GOT3 (cell line): ENCODE results near the gene PEX16.
A peak's percentile ranks its signal among the peaks of the same experiment; 100 is the strongest.

Experiments
- DNase-seq: peaks from one replicate; lab custom pipeline; 2025; ENCODE audit warnings: mixed read lengths; lab: John Stamatoyannopoulos, UW

The PEX16 gene

DNA sequence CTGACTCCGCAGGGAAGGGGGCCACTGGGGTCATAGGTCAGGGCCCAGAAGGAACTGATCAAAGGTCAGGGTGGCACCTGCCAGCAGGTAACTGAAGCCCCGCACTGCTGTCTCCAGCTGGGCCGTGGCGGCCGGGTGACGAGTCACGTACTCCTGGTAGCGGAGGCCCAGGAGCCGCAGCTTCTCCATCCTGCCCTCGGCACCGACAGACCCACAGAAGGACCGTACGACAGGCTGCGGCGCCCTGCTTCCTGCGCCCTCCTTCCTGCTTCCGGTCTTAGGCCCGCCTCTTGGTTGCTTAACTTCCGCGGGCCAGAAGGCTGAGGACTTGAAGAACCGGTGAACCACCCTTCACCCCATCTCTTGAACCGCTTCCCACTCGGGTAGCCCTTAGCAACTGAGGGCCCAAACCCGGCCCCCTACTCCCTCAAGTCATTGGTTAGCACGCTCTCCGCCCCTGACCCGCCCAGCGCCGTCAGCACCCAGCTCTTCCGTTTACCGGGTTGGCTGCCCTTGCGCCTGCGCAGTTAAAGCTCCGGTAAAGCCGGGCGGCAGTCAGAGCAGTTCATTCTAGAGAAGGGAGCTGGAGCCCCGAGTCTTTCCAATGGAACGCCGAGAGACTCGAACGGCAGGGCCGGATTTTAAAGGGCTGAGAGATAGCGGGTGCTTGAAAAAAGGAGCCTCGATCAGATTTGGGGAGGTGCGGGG, at the start of gene PEX16:
Gene PEX16, minus strand, starts transcription at position 255 of the 708 bp plus-strand sequence. Its CDS starts 66 bp downstream, at position 189.
- DNase-seq: peak; percentile 89

DNA sequence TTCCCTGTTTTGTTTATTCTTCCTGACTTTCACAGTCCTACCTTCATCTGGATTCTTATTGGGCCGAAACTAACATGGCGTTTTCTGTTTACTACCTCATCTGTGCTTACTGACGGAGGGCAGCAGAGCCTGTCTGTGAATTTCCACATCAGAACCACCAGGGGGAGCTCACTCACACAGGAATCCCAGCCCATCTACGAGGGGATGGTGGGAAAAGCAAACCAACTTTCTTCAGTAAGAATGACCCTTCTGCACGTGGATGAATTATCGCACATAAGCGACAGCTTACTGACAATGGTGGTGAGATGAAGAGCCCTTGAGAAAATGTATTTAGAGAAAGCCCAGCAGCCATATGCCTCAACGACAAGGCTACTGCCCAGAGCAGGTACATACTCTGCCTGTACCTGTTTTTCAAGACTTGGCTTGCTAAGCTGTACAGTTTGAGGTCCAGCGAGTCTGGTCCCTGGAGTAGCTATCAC, 47.3 kb upstream of the PEX16 start:
- no peak for DNase-seq

DNA sequence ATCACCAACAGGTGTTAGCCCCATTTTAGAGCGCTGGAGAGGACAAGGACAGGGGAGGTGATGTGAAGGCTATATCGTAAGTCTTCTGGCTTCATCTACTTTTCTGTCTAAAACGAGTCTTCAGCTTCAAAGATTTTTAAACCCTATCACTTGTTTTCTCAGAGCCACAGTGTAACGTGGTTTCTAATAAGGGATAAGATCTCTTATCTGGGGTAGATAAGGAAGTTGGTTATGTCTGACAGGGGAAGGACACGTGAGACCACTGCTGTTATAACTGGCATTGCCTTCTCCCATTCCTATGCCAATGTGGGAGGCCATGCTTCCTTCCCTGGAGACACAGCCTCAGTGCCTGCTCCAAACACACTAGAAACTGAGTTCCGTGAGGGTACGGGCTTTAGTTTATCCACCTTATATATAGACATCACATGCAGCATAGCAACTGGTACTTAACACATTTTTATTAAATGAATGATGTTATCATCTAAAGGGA, 44.1 kb upstream of the PEX16 start:
- no peak for DNase-seq

DNA sequence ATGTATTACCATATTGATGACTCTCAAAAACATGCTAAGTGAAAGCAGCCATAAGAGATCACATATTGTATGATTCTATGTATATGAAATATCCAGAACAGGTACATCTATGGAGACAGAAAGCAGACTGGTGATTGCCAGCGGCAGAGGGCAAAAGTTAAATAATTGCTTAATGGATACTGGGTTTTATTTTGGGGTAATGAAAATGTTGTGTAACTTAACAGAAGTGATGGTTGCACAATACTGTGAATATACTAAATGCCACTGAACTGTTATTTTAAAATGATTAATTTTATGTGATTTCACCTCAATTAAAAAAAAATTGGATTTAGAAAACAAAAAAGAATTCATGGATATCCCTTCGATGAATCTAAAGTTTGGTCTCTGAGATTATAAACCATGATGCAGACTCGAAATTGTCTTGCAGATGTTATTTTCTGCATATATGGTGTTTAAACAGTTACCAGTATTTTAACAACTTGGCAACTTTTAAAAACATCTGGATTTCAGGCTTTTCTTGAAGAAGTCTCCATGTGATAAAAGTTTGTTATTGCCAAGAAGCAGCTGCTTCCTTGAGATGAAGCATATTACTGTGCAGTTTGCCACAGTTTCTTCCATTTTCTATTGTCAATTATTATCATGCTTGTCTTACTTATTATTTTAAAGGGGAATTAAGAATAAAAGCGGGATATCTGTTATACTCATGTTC, 42.9 kb upstream of the PEX16 start:
- no peak for DNase-seq

DNA sequence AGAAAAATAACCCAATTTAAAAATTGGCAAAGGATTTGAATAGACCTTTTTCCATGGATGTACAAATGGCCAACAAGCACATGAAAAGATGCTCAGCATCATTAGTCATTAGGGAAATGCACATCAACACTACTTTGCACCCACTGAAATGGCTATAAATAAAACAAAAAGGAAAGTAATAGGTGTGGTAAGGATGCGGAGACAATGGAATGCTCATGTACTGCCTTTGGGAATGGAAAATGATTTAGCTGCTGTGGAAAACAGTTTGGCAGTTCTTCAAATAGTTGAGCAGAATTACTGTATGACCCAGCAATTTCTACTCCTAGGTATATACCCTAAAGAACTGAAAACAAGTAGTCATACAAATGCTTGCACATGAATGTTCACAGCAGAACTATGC, 42.2 kb upstream of the PEX16 start:
- DNase-seq: no peak

DNA sequence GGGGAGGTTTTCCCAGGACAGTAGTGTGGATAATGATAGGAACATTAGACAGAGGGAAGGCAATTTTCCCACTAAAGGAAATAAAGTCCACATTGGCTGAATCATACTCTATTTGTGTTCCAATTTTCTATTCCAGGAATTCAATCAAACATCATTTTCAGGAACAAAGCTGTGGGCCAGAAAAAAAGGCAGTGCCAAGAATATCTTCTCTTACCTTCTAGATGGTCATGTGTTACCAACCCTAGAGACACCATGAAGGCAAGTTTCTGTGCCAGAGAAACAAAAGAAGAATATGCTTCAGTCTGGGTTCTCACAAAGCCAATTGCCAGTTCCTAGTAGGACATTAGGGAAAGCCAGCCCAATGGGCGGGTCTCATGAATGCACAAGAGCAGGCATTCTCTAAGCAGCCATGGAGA, 32.3 kb upstream of the PEX16 start:
- DNase-seq: no peak

DNA sequence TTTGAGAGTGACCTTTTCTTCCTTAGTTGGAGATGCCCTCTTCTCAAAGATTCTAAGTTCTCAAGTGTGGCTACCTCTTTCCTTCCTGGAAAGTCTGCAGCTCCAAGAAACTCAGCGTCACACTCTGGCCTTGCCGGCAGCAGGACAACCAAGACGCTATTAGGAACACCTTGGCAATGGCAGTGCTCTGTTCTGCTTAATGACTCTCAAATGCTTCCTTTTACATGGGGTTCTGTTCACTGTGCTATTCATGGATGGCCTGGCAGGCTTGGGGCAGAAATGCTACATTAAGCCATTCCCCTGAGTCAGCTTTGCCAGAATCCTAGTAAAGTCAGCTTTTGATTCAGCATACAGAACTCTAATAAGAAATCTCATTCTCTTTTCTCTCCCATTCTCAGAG, 30.7 kb upstream of the PEX16 start:
- DNase-seq: no peak

DNA sequence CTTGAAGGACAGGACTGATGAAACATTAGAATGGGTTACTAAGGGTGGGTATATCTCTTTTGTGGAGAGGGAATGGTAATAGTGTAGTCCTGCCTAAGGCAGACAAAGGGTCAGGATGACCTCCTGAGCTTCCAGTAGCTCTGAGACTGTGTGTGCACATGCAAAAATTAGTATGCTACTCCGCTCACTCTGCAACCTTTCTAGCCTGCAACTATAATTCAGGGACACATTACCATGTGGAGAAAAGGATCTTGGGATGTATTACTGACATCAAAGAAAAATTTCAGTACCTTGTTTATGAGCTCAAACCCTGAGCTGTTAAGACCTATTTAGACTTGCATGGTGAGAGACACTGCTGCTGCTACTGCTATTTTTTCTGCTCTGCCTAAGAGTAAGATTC, 30.2 kb upstream of the PEX16 start:
- no peak for DNase-seq

DNA sequence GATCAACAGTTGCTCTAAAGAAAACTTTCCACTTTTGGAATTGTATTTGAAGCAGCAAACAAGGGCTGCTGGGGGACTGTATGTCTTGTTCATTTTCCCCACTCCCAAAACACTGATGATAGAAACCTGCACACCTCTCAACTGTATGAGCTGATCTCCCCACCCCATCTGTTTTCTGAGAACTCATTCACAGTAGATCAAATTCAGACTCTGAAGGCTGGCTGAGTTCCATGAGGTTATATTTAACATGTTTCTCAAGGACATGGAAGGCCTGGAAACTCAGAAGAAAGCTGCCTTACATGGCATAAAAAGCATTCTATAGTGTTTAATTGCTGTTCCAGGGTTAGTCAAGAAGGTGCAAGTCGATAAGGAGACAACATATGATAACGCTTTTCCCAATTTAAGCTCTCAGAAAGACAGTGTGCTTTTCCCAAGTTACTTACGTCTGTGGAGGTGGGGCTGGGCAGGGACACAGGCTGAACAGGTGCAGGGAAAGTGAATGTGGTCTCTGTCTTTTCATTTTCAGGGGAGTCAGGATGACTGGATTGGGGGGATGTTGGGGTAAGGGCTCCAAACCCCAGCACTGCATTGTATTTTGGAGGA, 27.8 kb upstream of the PEX16 start:
- DNase-seq: no peak

DNA sequence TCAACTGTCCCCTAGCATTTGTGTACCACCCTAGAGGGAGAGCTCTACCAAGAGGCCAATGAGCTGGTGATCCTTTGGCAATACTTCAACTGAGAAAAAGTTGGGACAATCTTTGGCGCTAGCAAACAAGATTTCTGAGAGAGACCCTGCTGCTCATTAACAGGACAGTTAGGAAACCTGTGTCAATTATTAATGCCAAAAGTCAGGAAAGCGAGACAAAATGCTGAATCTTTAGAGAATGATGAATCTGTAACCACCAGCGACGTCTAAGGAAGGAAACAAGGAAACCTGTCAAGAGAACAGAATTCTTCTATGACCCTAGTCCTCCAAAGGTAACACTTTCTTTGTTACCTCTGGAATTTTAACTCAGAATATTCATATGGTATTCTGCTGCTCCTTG, 24.7 kb upstream of the PEX16 start:
- no peak for DNase-seq

DNA sequence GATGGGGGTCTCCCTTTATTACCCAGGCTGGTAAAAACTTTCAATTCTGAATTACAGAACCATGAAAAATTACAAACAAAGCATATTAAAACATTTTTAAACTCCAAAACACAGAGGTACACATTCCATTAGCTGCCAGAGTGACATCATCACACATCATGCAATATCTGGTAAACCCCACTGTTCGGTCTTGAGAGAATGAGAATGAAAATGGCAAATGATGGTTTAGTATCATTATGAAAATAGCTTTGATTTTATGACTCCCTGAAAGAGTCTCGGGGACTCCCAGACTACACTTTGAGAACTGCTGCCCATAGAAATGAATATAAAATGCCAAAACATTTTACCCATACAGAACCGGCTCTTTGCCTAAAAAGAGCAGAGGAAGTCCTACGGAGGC, 23.6 kb upstream of the PEX16 start:
- DNase-seq: no peak

DNA sequence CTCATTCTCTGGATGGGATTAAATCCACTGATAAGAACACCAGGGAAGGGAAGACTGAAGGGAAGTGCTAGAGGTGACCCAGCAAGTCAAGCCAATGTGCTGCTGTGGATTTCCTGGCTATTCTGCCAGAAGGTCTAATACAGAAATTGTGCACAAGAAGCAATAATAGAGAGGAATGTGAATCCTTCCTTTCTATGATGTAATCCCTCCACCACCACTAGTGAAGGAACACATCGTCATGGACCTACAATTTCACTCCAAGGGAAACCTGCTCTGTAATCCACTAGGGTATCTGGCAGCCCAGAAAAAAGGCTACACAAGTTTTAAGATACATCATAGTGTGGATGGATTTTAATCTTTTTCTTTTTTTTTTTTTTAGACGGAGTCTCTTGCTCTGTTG, 22.2 kb upstream of the PEX16 start:
- DNase-seq: no peak

DNA sequence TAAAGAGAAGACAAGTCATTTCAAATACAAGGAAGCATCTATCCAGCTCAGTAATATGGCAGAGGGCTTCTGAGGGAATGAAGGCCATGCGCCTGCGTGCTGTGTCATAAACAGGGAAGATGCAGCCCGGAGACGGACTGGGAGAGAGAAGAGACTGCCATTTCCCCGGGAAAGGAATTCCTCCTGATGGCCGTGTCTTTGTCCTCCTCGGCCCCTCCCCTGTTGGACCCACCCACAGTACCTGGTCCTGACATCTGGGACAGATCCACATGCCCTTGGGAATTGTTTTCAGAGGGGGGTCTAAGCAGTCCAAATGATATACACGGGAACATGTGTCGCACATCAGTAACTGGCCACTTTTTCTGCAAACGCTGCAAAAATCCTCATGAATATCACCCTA, 20.2 kb upstream of the PEX16 start:
- DNase-seq: no peak

DNA sequence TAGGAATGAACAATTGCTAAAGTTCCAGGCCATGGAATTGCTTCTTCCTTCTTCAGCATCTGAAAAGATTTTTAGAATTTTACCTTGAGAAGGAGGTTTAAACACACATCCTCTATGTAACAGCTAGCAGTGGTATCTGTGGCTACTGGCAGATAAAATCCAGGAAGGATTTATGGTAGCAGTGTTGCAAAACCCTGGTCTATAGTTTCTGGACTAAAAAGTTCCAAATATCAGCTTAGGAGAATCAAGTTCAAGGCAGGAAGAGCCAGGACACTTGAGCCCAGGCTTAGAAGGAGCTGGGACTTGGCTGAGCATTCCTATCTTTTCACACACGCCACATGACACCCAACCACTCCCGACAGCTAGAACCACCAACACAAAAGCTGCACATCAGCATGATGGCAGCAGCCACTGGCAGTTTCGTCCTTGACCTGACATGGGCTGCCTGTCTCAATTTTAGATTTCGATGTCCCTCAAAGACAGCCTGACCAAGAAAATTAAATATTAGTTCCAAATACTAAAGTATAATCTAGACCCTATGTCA, 18.9 kb upstream of the PEX16 start:
- DNase-seq: no peak

DNA sequence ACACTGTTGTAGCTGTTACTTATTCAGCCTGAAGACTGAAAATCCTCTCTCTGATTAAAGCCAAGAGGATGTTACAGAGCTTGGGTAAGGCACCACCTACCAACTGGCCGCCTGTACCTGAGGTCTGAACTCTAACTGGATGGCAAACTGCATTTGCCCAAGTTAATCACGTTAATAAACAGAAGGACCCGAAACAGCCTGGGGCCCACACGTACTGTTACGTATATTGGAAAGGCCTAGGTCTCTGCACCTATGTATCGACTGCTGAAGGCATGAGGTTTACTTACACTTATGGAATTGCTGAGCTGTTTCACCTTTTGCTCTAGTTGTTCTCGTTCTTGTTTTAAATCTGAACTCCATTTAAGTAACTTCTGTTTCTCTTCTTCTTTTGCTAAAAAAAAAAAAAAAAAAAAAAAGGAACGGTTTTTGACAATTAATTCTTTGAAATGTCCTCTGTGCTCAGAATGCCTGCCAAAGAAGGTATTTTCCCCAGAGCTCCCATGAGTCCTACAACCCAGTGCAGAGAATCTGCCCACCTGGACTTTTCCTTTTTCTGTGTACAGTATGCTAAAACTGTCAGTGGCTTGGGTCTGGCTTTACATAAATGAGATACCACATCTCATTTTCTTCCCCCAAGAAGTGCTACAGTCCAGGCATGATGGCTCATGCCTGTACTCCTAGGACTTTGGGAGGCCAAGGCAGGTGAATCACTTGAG, 17.8 kb upstream of the PEX16 start:
- no peak for DNase-seq

DNA sequence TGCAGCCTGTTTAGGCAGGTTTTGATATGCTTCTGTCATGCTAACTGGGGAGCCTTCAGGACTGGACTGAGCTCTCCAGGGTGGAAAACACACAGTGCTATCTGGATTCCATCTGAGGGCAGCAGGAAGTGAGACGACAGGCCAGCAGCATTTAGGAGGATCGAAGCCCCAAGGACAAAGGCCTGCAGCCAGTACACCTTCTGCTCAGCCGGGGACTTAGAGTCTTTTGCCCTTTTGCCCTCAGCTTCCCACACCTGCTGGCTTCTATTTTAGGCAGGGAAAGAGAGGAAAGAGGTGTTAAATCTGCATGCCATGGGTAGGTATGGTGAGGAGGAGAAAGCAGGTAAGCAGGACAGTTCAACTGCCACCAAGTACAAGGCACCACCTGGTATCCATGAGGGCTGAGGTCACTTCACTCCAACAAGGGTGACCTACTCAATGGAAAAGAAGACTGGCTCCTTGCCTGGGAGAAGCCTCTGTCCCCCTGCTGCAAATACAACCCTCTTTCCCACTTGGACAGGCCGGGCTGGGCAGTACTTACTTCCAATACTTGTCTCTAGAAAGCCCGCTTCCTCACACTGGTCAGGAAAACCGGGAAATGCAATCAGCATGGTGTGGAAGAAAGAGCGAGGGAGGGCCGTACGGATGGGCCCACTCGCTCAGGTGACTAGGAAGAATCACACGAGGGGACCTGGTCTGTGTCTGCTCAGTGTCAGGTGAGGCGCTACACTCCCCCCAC, 17.1 kb upstream of the PEX16 start:
- no peak for DNase-seq

DNA sequence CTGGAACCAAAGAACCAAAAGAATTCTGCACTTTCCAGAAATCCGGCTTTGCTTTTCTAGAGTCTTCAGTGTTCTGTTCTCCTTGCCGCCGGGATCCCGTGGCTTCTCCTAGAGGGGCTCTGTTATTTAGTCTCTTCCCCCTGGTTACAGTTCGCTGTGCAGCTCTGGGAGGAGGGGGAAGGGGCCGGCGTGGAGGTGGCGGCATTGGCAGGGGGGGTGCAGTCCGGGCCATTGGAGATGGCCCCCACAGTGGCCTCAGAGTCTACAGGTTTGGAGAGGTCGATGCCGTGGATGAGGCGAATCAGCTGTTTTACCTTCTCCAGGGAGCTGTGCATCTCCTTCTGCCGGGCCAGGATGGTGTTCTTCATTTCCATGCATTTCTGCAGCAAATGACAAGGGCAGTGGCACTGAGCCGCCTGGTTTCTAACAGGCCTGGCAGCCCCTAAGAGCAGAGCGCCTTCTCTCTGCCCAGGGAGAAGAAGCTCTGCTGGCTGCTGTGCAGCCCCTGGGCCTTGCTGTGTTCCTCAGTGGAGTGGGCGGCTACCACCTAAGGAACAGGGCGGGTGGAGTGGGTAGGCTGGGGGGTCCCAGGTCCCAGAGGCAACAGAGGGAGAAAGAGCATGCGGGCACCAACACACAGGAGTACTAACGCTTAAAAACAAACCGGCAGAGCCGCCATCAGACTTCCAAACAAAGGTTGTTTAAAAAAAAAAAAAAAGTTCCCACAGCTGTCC, 16.3 kb upstream of the PEX16 start:
- no peak for DNase-seq

DNA sequence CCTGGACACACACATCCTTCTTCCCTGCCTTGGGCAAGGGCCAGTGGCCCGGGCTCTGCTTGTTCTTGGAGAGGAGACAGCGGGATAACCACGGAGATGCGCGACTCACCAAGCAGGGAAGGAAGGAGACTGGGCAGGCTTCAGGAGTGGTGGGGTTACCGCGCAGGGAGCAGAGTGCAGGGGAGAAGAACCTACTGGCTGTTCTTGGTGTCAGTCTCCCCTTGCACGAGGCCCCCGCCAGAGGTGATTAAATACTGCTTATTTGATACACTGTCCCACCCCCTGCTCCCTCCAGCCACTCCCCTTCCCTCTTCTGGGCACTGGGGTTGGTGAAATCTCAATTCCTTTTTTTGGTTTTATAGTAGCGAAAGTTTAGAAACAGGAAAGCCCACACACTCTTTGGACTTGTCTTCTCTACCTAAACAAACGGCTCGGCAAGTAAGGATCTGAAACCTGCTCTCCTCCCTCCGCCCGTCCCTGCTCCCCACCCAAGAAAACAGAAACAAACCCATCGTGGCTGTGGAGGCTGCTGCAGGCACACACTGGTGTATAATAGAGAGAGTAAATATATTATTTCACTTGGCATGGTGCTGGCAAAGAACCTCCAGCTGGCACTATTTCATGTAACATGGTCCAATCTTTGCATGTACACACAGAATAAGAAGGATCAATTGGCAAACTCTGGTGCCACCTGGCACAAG, 15.6 kb upstream of the PEX16 start:
- DNase-seq: no peak

DNA sequence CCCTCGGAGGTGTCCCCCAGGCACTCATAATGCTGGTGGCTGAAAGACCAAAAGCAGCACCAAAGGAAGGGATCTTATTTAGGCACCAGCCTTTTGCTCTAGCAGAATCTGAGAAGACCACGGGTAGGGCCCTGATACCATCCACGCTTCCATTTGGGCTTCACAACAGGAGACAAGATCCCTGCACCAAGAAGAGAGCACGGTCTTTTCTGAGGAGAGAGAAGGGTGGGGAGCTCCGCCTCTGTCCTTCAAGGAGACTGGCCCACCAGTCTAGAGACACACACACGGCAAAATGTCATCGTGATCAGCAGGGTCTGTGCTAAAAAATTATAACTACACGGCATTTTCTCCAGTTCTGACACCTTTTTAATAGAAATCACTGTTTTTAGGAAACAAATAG, 14.5 kb upstream of the PEX16 start:
- DNase-seq: no peak

DNA sequence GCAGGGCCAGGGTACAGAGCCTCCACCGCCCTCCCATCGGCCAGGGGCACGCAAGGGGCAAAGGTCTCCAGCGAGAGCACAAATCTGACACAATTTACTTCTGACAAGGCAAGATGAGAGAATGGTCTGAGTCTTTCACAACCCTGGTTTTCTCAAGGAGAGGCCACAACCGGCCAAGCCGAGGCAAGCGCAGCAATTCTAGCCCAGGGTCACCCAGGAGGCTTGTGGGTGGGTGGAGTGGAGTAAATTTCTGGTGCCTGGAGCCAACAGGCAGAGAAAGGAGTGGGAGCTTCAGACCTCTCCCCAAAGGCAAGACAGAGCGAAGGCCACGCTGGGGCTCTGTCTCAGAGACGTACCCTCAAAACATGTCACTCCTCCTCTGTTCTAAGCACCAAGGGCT, 14.1 kb upstream of the PEX16 start:
- DNase-seq: no peak
